ENCODE results near the gene PSMD4.

PSMD4 gene

DNA sequence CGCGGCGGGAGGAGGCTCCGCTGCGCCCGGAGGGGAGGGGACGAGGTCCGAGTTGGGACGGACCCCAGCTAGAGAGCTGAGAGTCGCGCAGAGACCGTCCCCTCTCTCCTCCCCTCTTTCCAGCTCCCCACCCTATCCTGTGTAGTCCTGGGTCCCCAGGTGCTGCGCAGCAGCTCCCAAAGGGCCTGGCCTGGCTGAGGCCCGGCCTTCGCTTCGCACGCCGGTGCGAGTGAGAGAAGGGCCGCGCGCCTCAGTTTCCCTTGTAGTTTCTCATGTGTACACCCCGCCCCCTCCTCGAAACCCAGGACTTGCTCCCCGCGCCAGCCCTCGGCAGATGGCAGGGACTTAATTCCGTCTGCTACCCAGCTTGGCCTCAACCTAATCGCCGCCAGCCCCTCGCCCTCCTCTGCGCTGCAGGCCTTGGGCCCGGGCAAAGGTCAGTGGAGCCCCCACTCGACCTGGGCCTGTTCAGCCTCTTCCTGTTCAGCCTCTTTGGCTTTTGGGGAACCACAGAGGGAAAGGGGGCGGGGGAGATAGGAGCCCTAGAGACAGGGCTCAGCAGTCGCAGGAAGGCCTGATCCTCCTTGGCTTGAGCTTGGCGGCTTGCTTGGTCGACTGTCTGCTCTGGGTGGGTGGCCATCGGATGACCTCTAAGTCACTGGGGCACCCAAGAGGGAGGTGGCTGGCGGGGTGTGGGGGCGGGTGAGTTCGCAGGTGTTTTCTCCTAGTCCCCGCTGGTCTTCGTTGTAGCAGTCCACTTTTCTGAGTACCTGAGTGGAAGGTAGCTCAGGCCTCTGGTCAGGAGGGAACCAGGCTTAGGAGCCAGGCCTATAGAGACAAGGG, 28.6 kb downstream of the PSMD4 start:
- TF ChIP-seq, protein P1, sequence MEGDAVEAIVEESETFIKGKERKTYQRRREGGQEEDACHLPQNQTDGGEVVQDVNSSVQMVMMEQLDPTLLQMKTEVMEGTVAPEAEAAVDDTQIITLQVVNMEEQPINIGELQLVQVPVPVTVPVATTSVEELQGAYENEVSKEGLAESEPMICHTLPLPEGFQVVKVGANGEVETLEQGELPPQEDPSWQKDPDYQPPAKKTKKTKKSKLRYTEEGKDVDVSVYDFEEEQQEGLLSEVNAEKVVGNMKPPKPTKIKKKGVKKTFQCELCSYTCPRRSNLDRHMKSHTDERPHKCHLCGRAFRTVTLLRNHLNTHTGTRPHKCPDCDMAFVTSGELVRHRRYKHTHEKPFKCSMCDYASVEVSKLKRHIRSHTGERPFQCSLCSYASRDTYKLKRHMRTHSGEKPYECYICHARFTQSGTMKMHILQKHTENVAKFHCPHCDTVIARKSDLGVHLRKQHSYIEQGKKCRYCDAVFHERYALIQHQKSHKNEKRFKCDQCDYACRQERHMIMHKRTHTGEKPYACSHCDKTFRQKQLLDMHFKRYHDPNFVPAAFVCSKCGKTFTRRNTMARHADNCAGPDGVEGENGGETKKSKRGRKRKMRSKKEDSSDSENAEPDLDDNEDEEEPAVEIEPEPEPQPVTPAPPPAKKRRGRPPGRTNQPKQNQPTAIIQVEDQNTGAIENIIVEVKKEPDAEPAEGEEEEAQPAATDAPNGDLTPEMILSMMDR (IDR thresholded peaks at IDR 0.05; ENCODE audit: borderline replicate concordance, insufficient read depth, low read depth, low read length): no peak

DNA sequence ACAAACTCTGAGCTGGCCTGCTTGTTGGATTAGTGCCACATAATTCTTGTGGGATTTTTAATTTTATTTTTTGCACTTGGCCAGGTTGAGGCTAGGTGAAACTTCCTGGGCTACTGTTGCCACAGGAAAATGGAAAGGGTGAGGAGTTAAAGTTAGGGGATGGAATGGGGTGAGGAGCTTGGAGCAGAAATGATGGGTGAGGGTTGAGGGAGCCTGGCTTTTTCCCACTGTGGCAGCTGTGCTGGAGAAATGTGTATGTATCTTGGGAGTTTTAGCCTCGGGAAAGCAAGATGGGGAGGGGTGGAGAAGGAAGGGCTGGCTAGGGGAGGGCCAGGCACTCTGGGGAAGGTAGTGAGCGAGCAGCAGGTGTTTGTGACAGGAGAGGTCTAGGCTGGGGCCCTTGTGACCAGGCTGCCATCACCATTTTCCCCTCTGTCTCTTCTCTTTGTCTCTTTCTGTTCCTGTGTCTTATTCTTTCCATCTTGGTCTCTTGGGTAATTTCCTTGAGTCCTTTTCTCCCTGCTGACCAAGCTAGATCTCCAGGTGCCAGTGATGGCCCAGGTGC, 29.6 kb downstream of the PSMD4 start:
- TF ChIP-seq, protein P1 (IDR thresholded peaks at IDR 0.05; ENCODE audit: borderline replicate concordance, insufficient read depth, low read depth, low read length): no peak
- H3K4me3 ChIP-seq (ENCODE audit: low read depth, low read length): no peak overlapping the region

More for the DNA sequence above, 28.6 kb downstream of the PSMD4 start:
- peak overlapping the region; percentile 85 for H3K4me3 ChIP-seq (ENCODE audit: low read depth, low read length)

DNA sequence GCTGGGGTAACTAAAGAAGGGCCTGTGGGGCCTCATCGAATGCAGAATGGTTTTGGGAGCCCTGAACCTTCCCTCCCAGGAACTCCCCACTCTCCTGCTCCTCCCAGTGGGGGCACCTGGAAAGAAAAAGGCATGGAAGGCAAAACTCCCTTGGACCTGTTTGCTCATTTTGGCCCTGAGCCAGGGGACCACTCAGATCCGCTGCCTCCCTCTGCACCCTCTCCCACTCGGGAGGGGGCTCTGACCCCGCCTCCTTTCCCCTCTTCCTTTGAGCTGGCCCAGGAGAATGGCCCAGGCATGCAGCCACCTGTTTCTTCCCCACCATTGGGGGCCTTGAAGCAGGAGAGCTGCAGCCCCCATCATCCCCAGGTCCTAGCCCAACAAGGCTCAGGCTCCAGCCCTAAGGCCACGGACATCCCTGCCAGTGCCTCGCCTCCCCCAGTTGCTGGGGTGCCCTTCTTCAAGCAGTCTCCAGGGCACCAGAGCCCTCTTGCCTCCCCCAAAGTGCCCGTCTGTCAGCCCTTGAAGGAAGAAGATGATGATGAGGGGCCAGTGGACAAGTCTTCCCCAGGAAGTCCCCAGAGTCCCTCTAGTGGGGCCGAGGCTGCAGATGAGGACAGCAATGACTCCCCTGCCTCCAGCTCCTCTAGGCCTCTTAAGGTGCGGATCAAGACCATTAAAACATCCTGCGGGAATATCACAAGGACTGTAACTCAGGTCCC, 32.2 kb downstream of the PSMD4 start:
- TF ChIP-seq, protein P1 (IDR thresholded peaks at IDR 0.05; ENCODE audit: borderline replicate concordance, insufficient read depth, low read depth, low read length): no peak
- H3K4me3 ChIP-seq (ENCODE audit: low read depth, low read length): no peak overlapping the region

DNA sequence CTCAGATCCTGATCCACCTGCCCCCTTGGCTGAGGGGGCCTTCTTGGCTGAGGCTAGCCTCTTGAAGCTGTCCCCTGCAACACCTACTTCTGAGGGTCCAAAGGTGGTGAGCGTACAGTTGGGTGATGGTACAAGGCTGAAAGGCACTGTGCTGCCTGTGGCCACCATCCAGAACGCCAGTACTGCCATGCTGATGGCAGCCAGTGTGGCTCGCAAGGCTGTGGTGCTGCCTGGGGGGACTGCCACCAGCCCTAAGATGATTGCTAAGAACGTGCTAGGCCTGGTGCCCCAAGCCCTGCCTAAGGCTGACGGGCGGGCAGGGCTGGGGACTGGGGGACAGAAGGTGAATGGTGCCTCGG, 32.8 kb downstream of the PSMD4 start:
- TF ChIP-seq, protein P1 (IDR thresholded peaks at IDR 0.05; ENCODE audit: borderline replicate concordance, insufficient read depth, low read depth, low read length): no peak
- H3K4me3 ChIP-seq (ENCODE audit: low read depth, low read length): no peak overlapping the region

DNA sequence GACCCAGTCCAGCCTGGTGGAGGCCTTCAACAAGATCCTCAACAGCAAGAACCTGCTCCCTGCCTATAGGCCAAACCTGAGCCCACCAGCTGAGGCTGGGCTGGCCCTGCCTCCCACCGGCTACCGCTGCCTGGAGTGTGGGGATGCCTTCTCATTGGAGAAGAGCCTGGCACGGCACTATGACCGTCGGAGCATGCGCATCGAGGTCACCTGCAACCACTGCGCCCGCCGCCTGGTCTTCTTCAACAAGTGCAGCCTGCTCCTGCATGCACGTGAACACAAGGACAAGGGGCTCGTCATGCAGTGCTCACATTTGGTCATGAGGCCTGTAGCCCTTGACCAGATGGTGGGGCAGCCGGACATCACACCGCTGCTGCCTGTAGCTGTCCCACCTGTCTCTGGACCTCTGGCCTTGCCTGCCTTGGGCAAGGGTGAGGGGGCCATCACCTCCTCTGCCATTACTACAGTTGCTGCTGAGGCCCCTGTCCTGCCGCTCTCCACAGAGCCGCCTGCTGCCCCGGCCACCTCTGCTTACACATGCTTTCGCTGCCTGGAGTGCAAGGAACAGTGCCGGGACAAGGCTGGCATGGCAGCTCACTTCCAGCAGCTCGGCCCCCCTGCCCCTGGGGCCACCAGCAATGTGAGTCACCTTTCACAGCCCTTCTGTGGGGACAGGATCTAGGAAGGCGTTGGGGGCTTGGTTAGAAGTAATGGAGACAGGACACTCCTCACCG, 33.4 kb downstream of the PSMD4 start:
- TF ChIP-seq, protein P1 (IDR thresholded peaks at IDR 0.05; ENCODE audit: borderline replicate concordance, insufficient read depth, low read depth, low read length): no peak
- no peak overlapping the region for H3K4me3 ChIP-seq (ENCODE audit: low read depth, low read length)

DNA sequence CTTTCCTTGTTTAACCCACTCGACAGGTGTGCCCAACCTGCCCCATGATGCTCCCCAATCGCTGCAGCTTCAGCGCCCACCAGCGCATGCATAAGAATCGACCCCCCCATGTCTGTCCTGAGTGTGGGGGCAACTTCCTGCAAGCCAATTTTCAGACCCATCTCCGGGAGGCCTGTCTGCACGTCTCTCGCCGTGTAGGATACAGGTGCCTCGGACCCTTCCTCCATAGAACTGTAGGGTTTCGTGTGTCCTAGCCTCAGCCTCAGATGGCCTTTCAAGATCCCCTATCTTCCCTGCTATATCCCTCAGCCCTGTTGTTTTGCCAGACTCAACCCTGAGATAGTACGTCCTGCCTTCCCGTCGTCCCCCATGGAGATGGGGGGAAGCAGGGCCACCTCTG, 34.0 kb downstream of the PSMD4 start:
- TF ChIP-seq, protein P1 (IDR thresholded peaks at IDR 0.05; ENCODE audit: borderline replicate concordance, insufficient read depth, low read depth, low read length): no peak
- no peak overlapping the region for H3K4me3 ChIP-seq (ENCODE audit: low read depth, low read length)
